ENCODE results near the gene ID3. TPM values are rescaled to one million over a fixed set of nuclear protein-coding genes. Genes with fewer than 3 reads are reported as not detected.
"Not testable (repeated sequence)": the region's sequence is repeated elsewhere in the genome, so short reads cannot be mapped to it uniquely, and the experiment has no call there.

The ID3 gene
- polyA plus RNA-seq, 1 donor, result 264 TPM

- DNase-seq, result no peak
Observed at GRCh38 chr1:23591460-23592208, 32.3 kb upstream of the ID3 start.

- no peak for DNase-seq
Observed at GRCh38 chr1:23590058-23590783, 30.9 kb upstream of the ID3 start.

- no peak for DNase-seq
Observed at GRCh38 chr1:23589585-23589986, 30.3 kb upstream of the ID3 start.

GRCh38 chr1:23588749-23589548, 29.6 kb upstream of the ID3 start:
- no peak for DNase-seq

- no peak for DNase-seq
Observed at GRCh38 chr1:23585321-23586022, 26.2 kb upstream of the ID3 start.

- DNase-seq, result not testable (repeated sequence)
Observed at GRCh38 chr1:23583727-23584126, 24.4 kb upstream of the ID3 start.

GRCh38 chr1:23582820-23583219, 23.5 kb upstream of the ID3 start:
- DNase-seq, result no peak

GRCh38 chr1:23581219-23581618, 21.9 kb upstream of the ID3 start:
- no peak for DNase-seq

- DNase-seq, result no peak
Observed at GRCh38 chr1:23578997-23579363, 19.7 kb upstream of the ID3 start.

GRCh38 chr1:23578311-23578996, 19.2 kb upstream of the ID3 start:
- no peak for DNase-seq

GRCh38 chr1:23577056-23578004, 18.0 kb upstream of the ID3 start:
- DNase-seq, result no peak

GRCh38 chr1:23576338-23577055, 17.2 kb upstream of the ID3 start:
- no peak for DNase-seq

GRCh38 chr1:23575226-23575810, 16.0 kb upstream of the ID3 start:
- no peak for DNase-seq

- no peak for DNase-seq
Observed at GRCh38 chr1:23574265-23574754, 15.0 kb upstream of the ID3 start.

- no peak for DNase-seq
Observed at GRCh38 chr1:23573574-23574182, 14.4 kb upstream of the ID3 start.

- no peak for DNase-seq
Observed at GRCh38 chr1:23571465-23571864, 12.2 kb upstream of the ID3 start.

- no peak for DNase-seq
Observed at GRCh38 chr1:23570001-23570691, 10.8 kb upstream of the ID3 start.
